A673 (cell line): ENCODE measurements around the gene GRID2.

Source experiments
- EZH2 ChIP-seq: fragments of 200-600 bp; sonication (generic); IDR thresholded peaks from 2 replicates; pipeline ENCODE4 v1.6.1; 2017; ENCODE audit warnings: borderline replicate concordance, low read depth, mild to moderate bottlenecking, mixed read lengths, antibody characterized with exemption, low read length; ENCODE audit not compliant: poor library complexity, severe bottlenecking
- TF ChIP-seq, protein P1 (sequence below): fragments of 300-800, 200-600 bp; sonication (generic); conservative IDR thresholded peaks from 2 replicates; pipeline ENCODE4 v1.5.1; 2017; ENCODE audit warnings: low read depth, mild to moderate bottlenecking, antibody characterized with exemption, low read length, moderate library complexity, mixed read lengths

DNA sequence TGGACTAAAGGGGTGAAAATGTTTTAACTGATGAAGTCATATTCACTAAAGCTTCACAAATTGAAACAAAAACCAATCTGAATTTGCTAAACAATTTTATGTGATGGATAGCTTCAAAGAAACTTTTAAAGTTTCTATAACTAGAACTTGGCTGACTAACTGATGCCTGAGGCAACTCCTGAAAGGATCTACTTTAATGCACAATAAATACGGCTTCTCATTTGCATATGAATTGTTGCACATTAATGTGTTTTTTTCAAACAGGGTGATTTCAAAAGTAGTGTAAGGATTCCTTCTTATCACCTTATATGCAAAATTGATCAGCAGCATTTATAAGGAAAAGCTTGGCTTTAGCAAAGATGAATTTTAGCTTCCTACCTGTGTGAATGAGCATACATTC lies 1466.4 kb downstream of the GRID2 start:
- TF ChIP-seq, protein P1, sequence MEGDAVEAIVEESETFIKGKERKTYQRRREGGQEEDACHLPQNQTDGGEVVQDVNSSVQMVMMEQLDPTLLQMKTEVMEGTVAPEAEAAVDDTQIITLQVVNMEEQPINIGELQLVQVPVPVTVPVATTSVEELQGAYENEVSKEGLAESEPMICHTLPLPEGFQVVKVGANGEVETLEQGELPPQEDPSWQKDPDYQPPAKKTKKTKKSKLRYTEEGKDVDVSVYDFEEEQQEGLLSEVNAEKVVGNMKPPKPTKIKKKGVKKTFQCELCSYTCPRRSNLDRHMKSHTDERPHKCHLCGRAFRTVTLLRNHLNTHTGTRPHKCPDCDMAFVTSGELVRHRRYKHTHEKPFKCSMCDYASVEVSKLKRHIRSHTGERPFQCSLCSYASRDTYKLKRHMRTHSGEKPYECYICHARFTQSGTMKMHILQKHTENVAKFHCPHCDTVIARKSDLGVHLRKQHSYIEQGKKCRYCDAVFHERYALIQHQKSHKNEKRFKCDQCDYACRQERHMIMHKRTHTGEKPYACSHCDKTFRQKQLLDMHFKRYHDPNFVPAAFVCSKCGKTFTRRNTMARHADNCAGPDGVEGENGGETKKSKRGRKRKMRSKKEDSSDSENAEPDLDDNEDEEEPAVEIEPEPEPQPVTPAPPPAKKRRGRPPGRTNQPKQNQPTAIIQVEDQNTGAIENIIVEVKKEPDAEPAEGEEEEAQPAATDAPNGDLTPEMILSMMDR, result no peak
- no peak for TF ChIP-seq EZH2
